Activated T-helper 1 cell treated with Interleukin-2 at 50 U/mL for 16 hours (primary cell): ENCODE data around the gene RAMP1.
"Not testable (repeated sequence)": the region's sequence is repeated elsewhere in the genome, so short reads cannot be mapped to it uniquely, and the experiment has no call there.

Experiments
- DNase-seq: peaks from one replicate; pipeline ENCODE4 v3.0.0-alpha.2; 2020; ENCODE audit warnings: low read depth

Gene RAMP1

GRCh38 chr2:237917696-237918374 lies 58.4 kb downstream of the RAMP1 start:
- DNase-seq = no peak

GRCh38 chr2:237919593-237919992 lies 60.2 kb downstream of the RAMP1 start:
- no peak for DNase-seq

DNA sequence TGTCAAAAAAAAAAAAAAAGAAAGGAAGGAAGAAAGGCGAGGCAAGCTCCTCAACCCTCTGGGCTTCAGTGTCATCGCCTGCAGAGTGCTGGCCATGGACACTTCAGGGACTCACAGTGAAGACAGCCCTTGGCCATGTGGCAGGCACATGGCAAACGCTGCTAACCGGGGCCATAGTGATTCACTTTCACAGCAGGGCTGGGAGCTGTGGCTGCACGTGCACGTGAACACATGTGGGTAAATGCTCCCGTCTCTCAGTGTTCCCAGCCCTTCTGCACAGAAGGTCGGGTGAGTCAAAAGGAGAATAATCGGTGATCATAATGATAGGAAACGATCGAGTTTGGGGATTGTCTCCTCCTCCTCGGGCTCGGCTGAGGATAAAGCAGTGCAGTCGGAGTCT lies 61.2 kb downstream of the RAMP1 start:
- no peak for DNase-seq

- DNase-seq = no peak
Observed at GRCh38 chr2:237921967-237922492, 62.6 kb downstream of the RAMP1 start.

DNA sequence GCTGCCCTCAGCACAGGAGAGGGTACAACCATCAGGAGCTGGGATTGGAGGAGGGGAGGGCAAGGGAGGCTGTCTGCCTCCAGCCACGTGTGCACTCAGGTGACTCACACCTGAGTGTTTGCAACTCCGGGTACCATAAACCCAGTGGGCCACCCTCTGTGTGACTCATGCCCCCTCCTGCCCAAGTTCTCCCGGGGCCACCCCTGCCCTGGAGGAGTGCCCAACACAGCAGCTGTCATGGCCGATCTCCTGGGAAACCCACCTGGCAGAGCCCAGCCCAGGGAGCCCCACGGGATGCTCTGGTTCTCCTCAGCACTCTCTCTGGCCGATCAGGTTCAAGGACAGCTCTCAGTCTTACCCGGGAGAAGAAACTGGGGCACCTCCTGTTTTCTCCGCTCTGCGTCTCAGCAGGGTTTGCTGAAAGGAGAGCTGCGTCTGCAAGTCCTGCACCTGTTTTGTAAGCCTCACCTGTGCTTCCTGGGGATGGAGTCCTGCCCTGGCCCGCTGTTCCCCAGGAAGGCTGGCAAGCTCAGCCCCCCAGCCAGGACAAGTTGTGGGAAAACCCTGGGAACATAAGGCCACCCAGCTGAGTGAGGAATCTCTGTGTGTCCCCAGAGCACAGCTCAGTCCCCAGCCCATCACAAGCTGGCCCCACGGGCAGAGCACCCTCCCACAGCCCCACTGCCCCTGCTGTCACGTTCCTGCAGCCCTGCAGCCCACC lies 63.4 kb downstream of the RAMP1 start:
- DNase-seq = no peak

GRCh38 chr2:237923481-237924163 lies 64.2 kb downstream of the RAMP1 start:
- DNase-seq = peak; percentile 68

- DNase-seq = no peak
Observed at GRCh38 chr2:237924164-237924534, 64.7 kb downstream of the RAMP1 start.

DNA sequence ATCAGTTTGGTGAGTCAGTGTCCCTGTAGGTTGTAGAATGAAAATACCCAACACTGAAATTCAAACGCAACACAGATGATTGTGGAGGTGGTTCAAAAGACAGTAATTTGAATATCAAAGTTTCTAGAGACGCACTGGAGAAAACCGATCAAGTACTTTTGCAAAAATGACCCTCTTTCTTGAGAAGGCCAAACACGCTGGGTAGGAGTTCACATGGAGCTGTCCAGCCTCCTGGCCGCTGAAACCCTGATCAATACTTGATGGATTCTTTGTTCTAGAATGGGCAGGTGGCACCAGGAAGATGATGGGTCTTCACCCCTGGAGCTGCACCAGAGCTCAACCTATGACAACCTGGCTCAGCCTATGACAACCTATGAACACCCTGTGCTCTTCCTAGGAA lies 67.7 kb downstream of the RAMP1 start:
- no peak for DNase-seq

DNA sequence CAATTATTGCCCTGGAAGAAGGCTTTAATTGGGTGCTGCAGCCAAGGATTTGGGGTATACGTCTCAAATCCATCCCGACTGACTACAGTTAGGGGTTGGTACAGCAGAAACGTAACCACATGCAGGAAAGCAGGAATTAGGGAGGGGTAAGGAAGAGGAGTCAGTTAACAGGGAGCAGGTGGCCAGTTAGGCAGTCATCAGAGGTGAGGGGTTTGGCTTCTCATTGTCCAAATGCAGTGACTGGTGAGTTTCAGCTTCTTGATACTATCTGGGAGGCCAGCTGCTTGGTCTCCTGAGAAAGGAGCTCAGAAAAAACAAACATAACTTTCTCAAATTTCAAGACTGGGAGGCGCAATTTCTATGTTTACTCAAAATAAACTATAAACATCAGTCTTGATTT lies 68.6 kb downstream of the RAMP1 start:
- DNase-seq = no peak

DNA sequence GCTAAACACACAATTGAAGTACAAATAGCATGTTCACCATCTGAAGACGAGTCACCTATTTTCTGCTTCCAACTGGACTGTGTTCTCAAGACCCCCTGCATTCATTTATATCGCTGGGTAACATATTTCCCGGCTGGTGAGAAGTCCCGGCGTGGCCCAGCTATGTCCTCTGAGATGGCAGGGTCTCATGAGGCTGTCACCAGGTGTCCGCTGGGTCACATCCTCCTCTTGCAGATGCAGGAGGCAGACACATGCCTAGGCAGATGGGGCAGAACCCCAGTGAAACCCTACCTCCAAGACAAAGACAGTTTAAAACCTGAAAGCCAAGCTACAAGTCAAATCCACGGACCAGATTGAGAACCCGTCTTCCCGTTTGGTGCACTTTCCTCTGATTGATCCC lies 70.6 kb downstream of the RAMP1 start:
- DNase-seq = no peak

- DNase-seq = no peak
Observed at GRCh38 chr2:237931205-237931721, 71.8 kb downstream of the RAMP1 start.

DNA sequence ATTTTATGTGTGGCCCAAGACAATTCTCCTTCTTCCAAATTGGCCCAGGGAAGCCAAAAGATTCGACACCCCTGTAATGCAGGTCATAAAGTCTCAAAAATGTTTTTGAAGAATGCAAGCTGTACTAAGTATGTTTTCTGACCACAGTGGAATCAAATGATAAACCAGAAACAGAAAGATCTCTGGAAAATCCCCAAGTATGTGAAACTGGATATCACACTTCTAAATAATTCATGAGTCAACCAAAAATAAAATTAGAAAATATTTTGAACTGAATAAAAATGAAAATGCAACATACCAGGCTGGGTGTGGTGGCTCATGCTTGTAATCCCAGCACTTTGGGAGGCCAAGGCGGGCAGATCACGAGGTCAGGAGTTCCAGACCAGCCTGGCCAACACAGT lies 73.3 kb downstream of the RAMP1 start:
- DNase-seq = no peak

GRCh38 chr2:237934186-237934585 lies 74.8 kb downstream of the RAMP1 start:
- DNase-seq = no peak

DNA sequence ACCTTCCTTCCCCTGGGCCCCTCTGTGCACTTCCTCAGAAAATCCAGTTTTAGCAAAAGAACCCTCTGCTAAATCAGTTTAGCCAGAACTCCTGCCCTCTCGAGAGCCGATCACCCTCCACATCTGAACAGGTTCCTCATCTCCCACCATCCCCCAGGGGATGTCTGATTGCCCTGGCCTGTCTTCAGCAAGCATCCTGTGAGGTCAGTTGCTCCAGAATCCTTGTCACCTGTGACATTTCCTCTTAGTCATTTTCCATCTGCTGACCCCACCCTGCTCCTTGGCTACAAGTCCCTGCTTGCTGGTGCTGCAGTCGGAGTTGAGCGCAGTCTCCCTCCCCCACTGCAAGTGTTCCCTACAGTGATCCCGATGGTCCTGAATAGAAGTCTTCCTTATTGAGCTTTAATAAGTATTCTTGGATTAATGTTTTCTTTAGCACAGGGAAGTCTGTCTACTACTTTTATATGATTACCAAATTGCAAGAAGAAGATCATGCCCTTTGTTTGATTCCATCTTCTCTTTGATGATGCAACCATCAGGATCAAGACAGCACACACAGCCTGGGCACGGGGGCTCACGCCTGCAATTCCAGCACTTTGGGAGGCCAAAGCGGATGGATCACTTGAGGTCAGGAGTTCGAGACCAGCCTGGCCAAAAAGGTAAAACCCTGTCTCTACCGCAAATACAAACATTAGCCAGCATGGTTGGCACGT lies 76.5 kb downstream of the RAMP1 start:
- DNase-seq = no peak

- no peak for DNase-seq
Observed at GRCh38 chr2:237939251-237939650, 79.8 kb downstream of the RAMP1 start.

GRCh38 chr2:237940828-237941227 lies 81.4 kb downstream of the RAMP1 start:
- DNase-seq = no peak

GRCh38 chr2:237941239-237941638 lies 81.8 kb downstream of the RAMP1 start:
- DNase-seq = no peak

GRCh38 chr2:237942513-237942899 lies 83.1 kb downstream of the RAMP1 start:
- no peak for DNase-seq

DNA sequence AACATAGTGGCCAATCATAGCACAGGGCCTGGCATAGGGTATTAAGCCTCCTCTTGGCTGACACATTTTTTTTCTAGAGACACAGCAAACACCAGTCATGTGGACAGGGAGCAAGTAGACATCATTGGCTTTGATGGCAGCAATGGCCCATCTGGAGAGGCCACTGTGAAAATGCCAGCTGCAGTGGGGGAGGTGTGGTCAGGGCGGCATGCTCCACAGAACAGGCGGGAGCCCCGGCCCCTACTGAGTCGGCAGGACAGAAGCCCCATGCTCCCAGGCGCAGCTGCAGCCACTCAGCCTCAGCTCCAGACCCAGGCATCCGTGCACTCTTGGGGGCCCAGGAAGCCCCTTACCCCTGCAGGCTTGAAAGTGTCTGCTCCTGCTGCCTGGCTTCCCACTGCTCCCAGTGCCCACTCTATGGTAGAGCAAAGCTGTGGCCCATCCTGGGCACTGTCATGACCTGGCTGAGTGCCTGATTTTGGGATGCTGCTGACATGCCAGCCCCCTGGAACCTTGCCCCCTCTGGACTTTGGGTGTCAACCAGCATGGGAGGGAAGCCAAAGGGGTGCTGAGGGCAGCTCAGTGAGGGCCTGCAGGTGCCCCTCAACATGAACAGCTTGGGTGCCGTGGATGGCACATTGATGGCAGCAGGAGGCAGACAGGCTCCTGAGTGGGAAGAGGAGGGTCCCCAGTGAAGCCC lies 84.1 kb downstream of the RAMP1 start:
- no peak for DNase-seq

GRCh38 chr2:237944302-237944701 lies 84.9 kb downstream of the RAMP1 start:
- DNase-seq = no peak

GRCh38 chr2:237946423-237946822 lies 87.0 kb downstream of the RAMP1 start:
- DNase-seq = no peak

- DNase-seq = not testable (repeated sequence)
Observed at GRCh38 chr2:237951354-237951753, 91.9 kb downstream of the RAMP1 start.
